ENCODE data around the gene MYZAP.

MYZAP gene

DNA sequence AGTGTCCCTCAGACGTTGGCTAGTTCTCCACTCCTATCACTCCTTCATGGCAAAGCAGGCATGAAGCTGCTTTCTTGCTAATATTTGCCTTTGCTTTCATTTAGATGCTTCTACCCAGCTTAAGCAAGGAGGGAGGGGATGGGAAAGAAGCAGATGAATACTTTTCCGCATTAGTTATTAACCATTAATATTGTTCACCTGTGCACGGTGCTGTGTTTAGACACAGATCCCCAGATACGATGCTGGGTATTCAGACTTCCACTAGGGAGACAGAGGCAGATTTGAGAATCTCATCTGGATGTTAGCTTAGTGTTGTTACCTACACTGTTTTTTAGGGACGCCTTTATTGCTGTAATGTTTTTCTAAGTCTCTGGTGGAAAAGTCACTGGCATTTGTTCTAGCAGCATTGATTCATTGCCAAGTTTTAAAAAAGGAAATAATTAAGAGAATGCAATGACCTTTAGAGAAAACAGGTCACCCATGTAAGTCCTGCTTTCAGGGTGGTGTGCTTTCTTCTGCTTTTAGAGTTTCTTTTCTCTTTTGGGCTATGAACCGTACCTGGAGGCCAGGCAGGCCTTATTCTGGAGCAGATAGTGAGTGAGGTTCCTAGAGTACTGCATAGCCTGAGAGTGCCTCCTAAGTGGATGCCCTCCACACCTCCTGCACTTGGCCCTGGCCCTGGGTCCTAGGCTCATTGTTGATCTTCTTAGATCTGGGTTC is 55.5 kb downstream of the MYZAP start:
- TF ChIP-seq ZFX (IDR thresholded peaks at IDR 0.05; ENCODE audit: borderline replicate concordance) (no peak), CTCF (IDR thresholded peaks at IDR 0.05) (no peak)
- no peak overlapping the region for H3K27ac ChIP-seq

DNA sequence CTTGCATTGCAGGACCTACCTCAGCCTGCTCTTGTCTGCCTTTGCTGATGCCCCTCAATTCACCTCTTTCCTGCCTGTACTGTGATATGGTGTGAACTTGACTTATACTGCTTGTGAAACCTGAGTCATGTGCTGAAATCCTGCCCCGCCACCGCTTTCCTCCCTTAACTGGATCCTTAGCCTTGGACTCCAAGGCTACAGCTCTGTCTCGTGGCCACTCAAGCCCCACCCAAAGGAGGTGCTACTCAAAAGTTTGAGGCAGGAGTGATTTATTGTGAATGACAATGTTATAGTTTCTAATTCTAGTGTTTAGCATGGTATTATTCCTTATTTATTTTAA is 56.1 kb downstream of the MYZAP start:
- TF ChIP-seq ZFX (IDR thresholded peaks at IDR 0.05; ENCODE audit: borderline replicate concordance) (no peak), CTCF (IDR thresholded peaks at IDR 0.05) (no peak)
- no peak overlapping the region for H3K27ac ChIP-seq

DNA sequence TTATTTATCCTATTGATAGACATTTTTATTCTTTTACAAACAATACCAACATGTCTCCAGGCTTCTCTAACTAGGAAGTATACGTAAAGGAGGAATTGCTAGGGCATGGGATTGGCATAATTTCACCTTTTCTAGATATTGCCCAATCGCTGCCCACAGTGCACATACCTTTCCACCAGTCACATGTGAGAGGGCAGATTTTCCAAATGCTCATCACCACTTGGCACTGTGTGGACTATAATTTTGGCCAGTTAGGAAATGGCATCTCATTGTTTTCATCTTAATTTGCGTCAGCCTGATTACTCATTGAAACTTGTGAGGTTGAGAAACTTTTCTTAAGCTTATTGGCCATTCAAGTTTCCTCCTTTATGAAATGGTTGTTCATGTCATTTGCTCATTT is 57.4 kb downstream of the MYZAP start:
- no peak for TF ChIP-seq CTCF (IDR thresholded peaks at IDR 0.05)
- TF ChIP-seq ZFX (IDR thresholded peaks at IDR 0.05; ENCODE audit: borderline replicate concordance), result no peak

DNA sequence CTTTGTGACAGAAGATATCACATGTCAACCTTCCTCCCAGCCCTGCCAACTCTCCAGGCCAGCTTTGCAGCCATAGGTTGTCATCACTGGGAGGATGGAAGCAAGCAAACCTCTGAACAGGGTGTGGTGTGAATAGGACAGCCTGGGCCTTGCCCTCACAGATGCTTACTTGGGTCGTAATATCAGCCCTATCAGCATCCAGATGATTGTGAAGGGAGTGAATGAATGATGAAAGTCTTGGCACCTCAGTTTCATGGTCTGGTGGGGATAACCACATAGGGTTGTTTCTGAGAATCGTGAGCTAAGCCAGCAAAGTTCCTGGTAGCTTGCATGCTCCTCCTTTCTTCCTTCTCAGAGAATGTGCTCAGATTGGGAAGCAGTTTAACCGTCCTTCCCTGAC is 59.7 kb downstream of the MYZAP start:
- no peak for TF ChIP-seq CTCF (IDR thresholded peaks at IDR 0.05)
- TF ChIP-seq ZFX (IDR thresholded peaks at IDR 0.05; ENCODE audit: borderline replicate concordance), result no peak

More for the DNA sequence above, 57.4 kb downstream of the MYZAP start:
- no peak overlapping the region for H3K27ac ChIP-seq

DNA sequence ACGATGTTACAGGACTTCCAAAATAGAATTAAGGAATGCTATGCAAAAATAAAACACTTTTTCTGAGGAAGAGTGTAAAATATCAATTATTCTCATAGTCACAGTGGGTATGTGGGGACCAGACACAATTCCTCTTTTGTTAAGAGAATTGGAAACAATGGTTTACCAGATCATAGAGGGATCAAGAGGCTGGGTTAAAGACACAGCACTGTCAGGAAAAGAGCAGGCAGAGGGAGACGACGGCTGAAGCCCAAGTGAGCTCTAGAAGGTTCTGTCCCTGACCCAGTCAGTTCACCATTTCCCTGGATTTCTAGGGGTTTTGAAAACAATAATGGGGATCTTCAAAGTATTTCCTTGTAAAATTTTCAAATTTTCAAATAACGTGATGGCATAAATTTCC is 60.8 kb downstream of the MYZAP start:
- TF ChIP-seq CTCF (IDR thresholded peaks at IDR 0.05) (no peak), ZFX (IDR thresholded peaks at IDR 0.05; ENCODE audit: borderline replicate concordance) (no peak)
- no peak overlapping the region for H3K27ac ChIP-seq

More for the DNA sequence above, 59.7 kb downstream of the MYZAP start:
- H3K27ac ChIP-seq, result no peak overlapping the region

DNA sequence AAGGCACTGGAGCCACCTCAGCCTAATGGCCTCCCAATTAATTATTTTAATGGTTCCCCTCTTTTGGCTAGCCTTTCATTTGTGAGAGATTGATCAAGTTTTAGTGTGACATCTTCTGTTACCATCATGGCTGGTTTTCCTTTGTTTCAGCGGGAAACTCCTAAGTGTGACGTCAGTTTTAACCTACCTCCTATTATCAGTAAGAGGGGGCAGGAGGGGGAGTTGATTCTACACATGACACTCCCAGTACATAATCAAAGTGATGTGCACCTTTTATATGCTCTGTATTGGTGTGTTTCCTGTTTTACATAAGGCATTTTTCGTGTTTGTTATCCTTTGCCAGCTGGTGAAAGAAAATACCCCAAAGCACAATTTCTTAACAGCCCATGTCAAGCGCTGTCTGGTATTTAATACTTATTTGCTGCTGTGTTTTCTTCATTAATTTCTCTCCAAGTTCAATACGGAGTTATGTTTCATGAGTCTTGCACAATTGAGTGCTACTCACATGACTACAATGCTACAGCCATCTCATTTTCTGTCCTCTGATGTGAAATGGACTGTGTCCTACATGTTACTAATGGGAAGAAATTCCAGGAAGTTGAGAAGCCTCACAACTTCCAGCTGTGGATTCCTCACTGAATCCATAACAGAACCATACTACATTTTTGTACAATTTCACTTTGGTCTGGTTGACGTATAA is 62.6 kb downstream of the MYZAP start:
- TF ChIP-seq ZFX (IDR thresholded peaks at IDR 0.05; ENCODE audit: borderline replicate concordance) (no peak), CTCF (IDR thresholded peaks at IDR 0.05) (no peak)
- no peak overlapping the region for H3K27ac ChIP-seq

- no peak overlapping the region for H3K27ac ChIP-seq
- TF ChIP-seq CTCF (IDR thresholded peaks at IDR 0.05), result no peak
- no peak for TF ChIP-seq ZFX (IDR thresholded peaks at IDR 0.05; ENCODE audit: borderline replicate concordance)
Observed at GRCh38 chr15:57655053-57655452, 63.3 kb downstream of the MYZAP start.

Measured in 22Rv1 (cell line).